GM21737 (cell line): ENCODE data around the gene EFHD2.
"Not testable (repeated sequence)": the region's sequence is repeated elsewhere in the genome, so short reads cannot be mapped to it uniquely, and the experiment has no call there.

Experiments
- ATAC-seq: cut with Tn5 transposase; IDR thresholded peaks from one replicate; pipeline ENCODE4 v1.9.1; 2021; ENCODE audit warnings: mild to moderate bottlenecking, moderate library complexity; ENCODE audit not compliant: unreplicated experiment

EFHD2 gene

GRCh38 chr1:15410884-15411245 is 1.2 kb downstream of the EFHD2 start:
- no peak for ATAC-seq

- peak; percentile 39 for ATAC-seq
Observed at GRCh38 chr1:15411593-15412137, 2.0 kb downstream of the EFHD2 start.

- ATAC-seq, result no peak
Observed at GRCh38 chr1:15412175-15412800, 2.6 kb downstream of the EFHD2 start.

GRCh38 chr1:15412843-15413242 is 3.2 kb downstream of the EFHD2 start:
- no peak for ATAC-seq

GRCh38 chr1:15413563-15414444 is 4.1 kb downstream of the EFHD2 start:
- no peak for ATAC-seq

- no peak for ATAC-seq
Observed at GRCh38 chr1:15414445-15414983, 4.8 kb downstream of the EFHD2 start.

GRCh38 chr1:15417059-15417934 is 7.6 kb downstream of the EFHD2 start:
- ATAC-seq, result peak; percentile 34

GRCh38 chr1:15418806-15419515 is 9.3 kb downstream of the EFHD2 start:
- ATAC-seq, result no peak

GRCh38 chr1:15420853-15421465 is 11.3 kb downstream of the EFHD2 start:
- ATAC-seq, result no peak

GRCh38 chr1:15422871-15423270 is 13.2 kb downstream of the EFHD2 start:
- no peak for ATAC-seq

GRCh38 chr1:15423355-15424077 is 13.8 kb downstream of the EFHD2 start:
- no peak for ATAC-seq

GRCh38 chr1:15424146-15424667 is 14.5 kb downstream of the EFHD2 start:
- no peak for ATAC-seq

- ATAC-seq, result no peak
Observed at GRCh38 chr1:15424981-15425380, 15.3 kb downstream of the EFHD2 start.

- no peak for ATAC-seq
Observed at GRCh38 chr1:15425521-15425920, 15.8 kb downstream of the EFHD2 start.

GRCh38 chr1:15425958-15426357 is 16.3 kb downstream of the EFHD2 start:
- ATAC-seq, result no peak

- no peak for ATAC-seq
Observed at GRCh38 chr1:15426492-15427279, 17.0 kb downstream of the EFHD2 start.

GRCh38 chr1:15427280-15427666 is 17.6 kb downstream of the EFHD2 start:
- ATAC-seq, result no peak

GRCh38 chr1:15428252-15428651 is 18.6 kb downstream of the EFHD2 start:
- ATAC-seq, result not testable (repeated sequence)
